Natural killer cell treated with Interleukin-12 subunit alpha and Interleukin-12 subunit beta and Interleukin-15 and Interleukin-18, amount 100 ng/mL, for 72 hours (primary cell): Measurements from ENCODE around the gene MINDY4B. TPM values are rescaled to one million over a fixed set of nuclear protein-coding genes. Genes with fewer than 3 reads are reported as not detected.
"Not testable (repeated sequence)": the region's sequence is repeated elsewhere in the genome, so short reads cannot be mapped to it uniquely, and the experiment has no call there.

Experiments used
- ATAC-seq, 2 donors: fragments of 150-1000 bp; cut with Tn5 transposase in 1 of 2; sonication (Bioruptor Pico), chemical (Tn5 transposase) in 1 of 2; 2 replicates each; pipeline ENCODE4 v1.10.0; 2021
- DNase-seq: peaks from one replicate; pipeline ENCODE4 v3.0.0; 2022; ENCODE audit warnings: low spot score
- H3K27ac Mint-ChIP-seq, 2 donors: 1 replicate in 1 of 2; 2 replicates in 1 of 2; pipeline ENCODE4 v1.8.0; 2022; ENCODE audit warnings: mixed read lengths in 2 of 2, mild to moderate bottlenecking in 1 of 2, moderate library complexity in 1 of 2
- H3K27me3 Mint-ChIP-seq, 2 donors: 1 replicate in 1 of 2; 2 replicates in 1 of 2; pipeline ENCODE4 v1.8.0; 2022; ENCODE audit warnings: mixed read lengths in 2 of 2
- H3K36me3 Mint-ChIP-seq: one replicate; pipeline ENCODE4 v1.8.0; 2022; ENCODE audit warnings: mixed read lengths
- H3K4me1 Mint-ChIP-seq, 2 donors: 1 replicate in 1 of 2; 2 replicates in 1 of 2; pipeline ENCODE4 v1.8.0; 2022; ENCODE audit warnings: low read depth in 2 of 2, mixed read lengths in 2 of 2, mild to moderate bottlenecking in 1 of 2
- H3K4me3 Mint-ChIP-seq: one replicate; pipeline ENCODE4 v1.8.0; 2022; ENCODE audit warnings: mixed read lengths
- H3K9me3 Mint-ChIP-seq: 2 replicates; pipeline ENCODE4 v1.8.0; 2022; ENCODE audit warnings: mixed read lengths
- total RNA-seq, 2 donors: library from RNA; stranded (reverse); gene quantifications; one replicate each; pipeline ENCODE4 v1.2.3, GENCODE V29; 2022

The MINDY4B gene
- total RNA-seq, 2 donors from 2014 or later, result not detected

DNA sequence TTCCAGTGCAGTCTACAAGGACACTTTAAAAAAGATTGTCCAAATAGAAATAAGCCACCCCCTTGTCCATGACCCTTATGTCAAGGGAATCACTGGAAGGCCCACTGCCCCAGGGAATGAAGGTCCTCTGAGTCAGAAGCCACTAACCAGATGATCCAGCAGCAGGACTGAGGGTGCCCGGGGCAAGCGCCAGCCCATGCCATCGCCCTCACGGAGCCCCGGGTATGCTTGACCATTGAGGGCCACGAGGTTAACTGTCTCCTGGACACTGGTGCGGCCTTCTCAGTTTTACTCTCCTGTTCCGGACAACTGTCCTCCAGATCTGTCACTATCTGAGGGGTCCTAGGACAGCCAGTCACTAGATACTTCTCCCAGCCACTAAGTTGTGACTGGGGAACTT is 47.3 kb downstream of the MINDY4B start:
- peaks cover 19 to 34% of the 10 kb centered on the region in 2 donors for H3K27me3 Mint-ChIP-seq
- not testable (repeated sequence) for H3K27ac Mint-ChIP-seq, H3K36me3 Mint-ChIP-seq, ATAC-seq, H3K9me3 Mint-ChIP-seq, H3K4me1 Mint-ChIP-seq, DNase-seq, H3K4me3 Mint-ChIP-seq

DNA sequence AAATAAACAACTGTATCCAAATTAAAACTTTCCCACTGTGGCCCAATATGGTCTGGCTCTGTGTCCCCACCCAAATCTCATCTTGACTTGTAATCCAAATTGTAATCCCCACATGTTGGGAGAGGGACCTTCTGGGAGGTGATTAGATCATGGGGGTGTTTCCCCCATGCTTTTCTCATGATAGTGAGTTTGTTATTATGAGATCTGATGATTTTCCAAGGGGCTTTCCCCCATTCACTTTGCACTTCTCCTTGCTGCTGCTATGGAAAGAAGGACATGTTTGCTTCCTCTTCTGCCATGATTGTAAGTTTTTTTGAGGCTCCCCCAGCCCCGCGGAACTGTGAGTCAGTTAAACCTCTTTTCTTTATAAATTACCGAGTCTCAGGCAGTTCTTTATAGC is 55.0 kb downstream of the MINDY4B start:
- no peaks in the 10 kb centered on the region for H3K9me3 Mint-ChIP-seq

DNA sequence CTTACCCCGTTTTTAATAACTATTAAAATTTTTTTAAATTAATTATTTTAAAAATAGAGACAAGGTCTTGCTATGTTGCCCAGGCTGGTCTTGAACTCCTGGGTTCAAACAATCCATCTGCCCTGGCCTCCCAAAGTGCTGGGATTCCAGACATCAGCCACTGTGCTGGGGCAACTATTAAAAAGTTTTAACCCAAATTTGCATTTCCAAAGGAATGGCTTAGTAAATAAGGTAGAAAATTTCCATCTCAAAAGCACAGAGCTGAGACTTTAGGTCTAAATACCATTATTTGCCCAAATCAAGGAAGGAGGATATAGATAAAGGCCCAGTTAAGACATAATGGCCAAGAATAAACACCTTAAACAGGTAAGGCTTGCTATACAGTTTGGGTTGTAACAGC is 56.4 kb downstream of the MINDY4B start:
- H3K27ac Mint-ChIP-seq, result no peak overlapping the region
- peaks cover 13 to 20% of the 10 kb centered on the region in 2 donors for H3K27me3 Mint-ChIP-seq
- no peak overlapping the region for H3K4me3 Mint-ChIP-seq
- H3K36me3 Mint-ChIP-seq, result no peaks in the 10 kb centered on the region
- no peaks in the 10 kb centered on the region for H3K4me1 Mint-ChIP-seq
- DNase-seq, result no peak
- no peak for ATAC-seq
- no peaks in the 10 kb centered on the region for H3K9me3 Mint-ChIP-seq

More for the DNA sequence above, 55.0 kb downstream of the MINDY4B start:
- H3K27ac Mint-ChIP-seq, result no peak overlapping the region
- H3K4me3 Mint-ChIP-seq, result no peak overlapping the region
- DNase-seq, result no peak
- ATAC-seq, result no peak
- H3K36me3 Mint-ChIP-seq, result no peaks in the 10 kb centered on the region
- H3K27me3 Mint-ChIP-seq, result peaks cover 12 to 27% of the 10 kb centered on the region in 2 donors
- no peaks in the 10 kb centered on the region for H3K4me1 Mint-ChIP-seq

DNA sequence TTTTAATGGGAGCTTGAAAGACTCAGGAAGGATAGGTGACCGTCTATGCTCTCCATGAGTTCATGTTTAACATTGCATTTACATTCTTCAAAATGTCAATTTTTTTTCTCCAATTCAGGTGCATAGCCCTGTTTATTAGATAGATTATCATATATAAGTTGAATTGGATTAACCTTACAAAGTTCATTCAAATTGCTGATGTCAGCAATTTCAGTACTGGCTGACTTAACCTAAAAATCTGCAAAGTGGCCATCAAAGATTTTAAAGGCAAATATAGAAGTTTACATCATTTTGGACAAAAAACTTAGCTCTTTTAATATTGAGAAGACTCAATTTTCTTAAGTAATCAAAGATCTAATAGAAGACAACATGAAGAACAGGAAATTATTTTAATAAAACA is 57.8 kb downstream of the MINDY4B start:
- Mint-ChIP-seq H3K9me3 (no peaks in the 10 kb centered on the region), H3K36me3 (no peaks in the 10 kb centered on the region), H3K27ac (no peak overlapping the region), H3K4me3 (no peak overlapping the region), H3K4me1 (no peaks in the 10 kb centered on the region), H3K27me3 (peaks cover 16 to 30% of the 10 kb centered on the region in 2 donors)
- ATAC-seq, result no peak
- no peak for DNase-seq

DNA sequence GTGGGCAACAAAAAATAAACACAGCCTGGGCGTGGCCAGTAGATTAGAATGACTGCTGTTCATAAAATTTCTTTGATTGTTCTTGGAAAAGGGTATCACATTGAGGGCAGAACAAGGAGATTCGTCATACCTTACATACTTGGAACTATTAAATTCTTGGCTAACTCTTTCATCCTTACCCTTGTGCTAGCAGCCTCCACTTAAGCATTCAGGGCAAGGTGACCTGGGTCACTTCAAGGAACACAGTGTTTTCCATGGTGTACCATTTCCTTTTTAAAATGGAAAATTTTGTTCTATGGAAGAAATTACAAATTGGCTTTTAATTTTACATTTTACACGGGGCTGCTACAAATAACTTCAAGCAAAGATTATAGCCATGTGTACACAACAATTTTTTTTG is 60.8 kb downstream of the MINDY4B start:
- Mint-ChIP-seq H3K27ac (no peak overlapping the region), H3K9me3 (no peaks in the 10 kb centered on the region), H3K4me1 (no peaks in the 10 kb centered on the region), H3K4me3 (no peak overlapping the region), H3K27me3 (peaks cover 19 to 34% of the 10 kb centered on the region in 2 donors), H3K36me3 (no peaks in the 10 kb centered on the region)
- DNase-seq, result no peak
- no peak for ATAC-seq

DNA sequence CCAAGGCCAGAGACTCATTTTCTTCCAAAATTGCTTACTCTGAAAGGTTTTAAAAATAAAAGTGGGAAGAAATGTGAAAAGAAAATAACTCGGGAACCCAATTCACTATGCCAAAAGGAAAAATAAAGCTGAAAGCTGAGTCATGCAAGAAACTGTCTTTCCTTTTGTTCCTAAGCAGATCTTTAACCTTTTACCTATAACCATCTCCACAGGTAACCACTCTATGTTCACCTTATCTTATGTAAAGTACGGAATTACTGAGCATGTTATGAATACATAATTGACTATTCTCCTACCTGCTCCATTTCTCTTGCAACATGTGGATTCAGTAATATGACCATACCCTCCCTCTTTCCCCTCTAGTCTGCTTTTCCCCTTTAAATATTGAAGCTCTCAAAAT is 62.0 kb downstream of the MINDY4B start:
- Mint-ChIP-seq H3K27me3 (peaks cover 21 to 46% of the 10 kb centered on the region in 2 donors), H3K4me3 (no peak overlapping the region), H3K9me3 (no peaks in the 10 kb centered on the region), H3K27ac (no peak overlapping the region), H3K36me3 (no peaks in the 10 kb centered on the region), H3K4me1 (no peaks in the 10 kb centered on the region)
- DNase-seq (no peak), ATAC-seq (no peak)

DNA sequence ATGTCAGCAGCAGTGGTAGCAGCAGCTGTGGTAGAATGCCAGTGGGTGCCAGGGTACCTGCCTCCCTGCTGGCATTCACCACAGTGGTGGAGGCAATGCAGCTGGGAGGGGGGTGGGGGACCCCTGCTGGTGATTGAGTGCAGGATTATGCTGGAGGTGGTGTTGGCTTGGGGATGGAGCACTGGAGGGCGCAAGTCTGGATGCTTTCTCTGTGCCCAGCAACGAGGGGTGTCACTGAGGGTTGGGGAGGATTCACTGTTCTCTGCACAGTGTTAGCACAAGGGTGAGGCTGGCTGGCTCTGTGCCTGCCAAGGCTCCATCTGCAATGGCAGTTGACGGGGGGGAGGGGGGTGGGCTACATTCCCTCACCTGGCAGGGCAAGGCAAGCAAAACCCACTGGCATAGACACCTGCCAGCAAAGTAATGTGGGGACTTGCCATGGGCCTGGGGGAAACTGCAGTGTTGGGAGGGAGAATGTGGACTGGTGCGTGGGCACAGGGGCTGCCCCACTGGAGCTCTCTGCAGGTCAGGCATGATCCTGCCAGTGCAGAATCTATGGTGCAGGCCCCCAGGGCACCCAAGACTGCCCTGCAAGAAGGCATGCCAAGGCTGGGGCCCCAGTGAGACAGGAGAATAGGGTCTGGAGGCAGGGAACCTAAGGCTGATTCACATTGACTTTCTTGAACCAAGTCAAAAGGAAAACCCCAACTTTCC is 64.3 kb downstream of the MINDY4B start:
- ATAC-seq (no peak), DNase-seq (no peak)
- Mint-ChIP-seq H3K27me3 (peaks cover 32 to 56% of the 10 kb centered on the region in 2 donors), H3K4me3 (no peak overlapping the region), H3K36me3 (no peaks in the 10 kb centered on the region), H3K4me1 (no peaks in the 10 kb centered on the region), H3K9me3 (no peaks in the 10 kb centered on the region), H3K27ac (no peak overlapping the region)

DNA sequence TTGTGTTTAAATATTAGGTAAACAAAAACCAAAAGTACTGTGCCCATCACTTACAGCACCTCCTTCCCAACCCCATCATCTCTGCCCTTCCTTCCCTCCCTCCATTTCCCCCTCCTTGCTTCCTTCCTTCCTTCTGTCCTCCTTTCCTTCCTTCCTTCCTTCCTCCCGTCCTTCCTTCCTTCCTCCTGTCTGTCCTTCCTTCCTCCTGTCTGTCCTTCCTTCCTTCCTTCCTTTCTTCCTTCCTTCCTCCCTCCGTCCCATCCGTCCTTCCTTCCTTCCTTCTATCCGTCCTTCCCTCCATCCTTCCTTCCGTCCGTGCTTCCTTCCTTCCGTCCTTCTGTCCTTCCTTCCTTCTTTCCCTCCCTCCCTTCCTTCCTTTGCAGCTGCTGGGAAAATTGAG is 74.5 kb downstream of the MINDY4B start:
- no peaks in the 10 kb centered on the region for H3K4me1 Mint-ChIP-seq
- no peaks in the 10 kb centered on the region for H3K36me3 Mint-ChIP-seq
- no peak for ATAC-seq
- no peak for DNase-seq
- H3K9me3 Mint-ChIP-seq, result no peaks in the 10 kb centered on the region
- no peak overlapping the region for H3K27ac Mint-ChIP-seq
- H3K4me3 Mint-ChIP-seq, result no peak overlapping the region
- peaks cover 12 to 24% of the 10 kb centered on the region in 2 donors for H3K27me3 Mint-ChIP-seq

DNA sequence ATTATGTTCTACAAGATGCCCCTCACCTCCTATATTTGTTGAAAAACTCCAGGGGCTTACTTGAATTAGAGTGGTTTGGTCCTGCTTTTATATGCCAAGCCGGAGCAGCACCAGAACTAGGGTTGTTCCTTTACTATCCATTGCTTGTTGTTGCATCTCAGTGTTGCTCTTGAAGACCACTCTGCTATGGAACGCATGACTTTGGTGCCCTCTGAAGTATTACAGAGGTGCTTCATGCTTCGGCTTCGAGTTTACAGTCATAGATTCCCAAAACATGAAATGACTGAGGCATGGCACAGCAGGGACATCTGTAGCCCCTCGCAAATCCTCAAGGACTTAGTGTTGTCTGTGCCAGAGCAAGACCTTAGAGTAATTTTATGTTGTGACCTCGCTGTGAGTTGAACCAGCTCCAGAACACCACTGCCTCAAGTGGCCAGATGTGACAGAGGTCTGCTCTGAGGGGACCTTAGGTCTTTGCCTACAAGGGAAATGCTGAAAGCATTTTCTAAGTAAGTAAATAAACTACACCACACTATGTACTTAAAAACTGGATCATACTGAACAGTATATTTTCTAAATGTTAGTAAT is 75.1 kb downstream of the MINDY4B start:
- Mint-ChIP-seq H3K27ac (no peak overlapping the region), H3K4me1 (no peaks in the 10 kb centered on the region), H3K4me3 (no peak overlapping the region), H3K9me3 (no peaks in the 10 kb centered on the region), H3K27me3 (peaks cover 12 to 21% of the 10 kb centered on the region in 2 donors), H3K36me3 (no peaks in the 10 kb centered on the region)
- ATAC-seq, result no peak
- no peak for DNase-seq

DNA sequence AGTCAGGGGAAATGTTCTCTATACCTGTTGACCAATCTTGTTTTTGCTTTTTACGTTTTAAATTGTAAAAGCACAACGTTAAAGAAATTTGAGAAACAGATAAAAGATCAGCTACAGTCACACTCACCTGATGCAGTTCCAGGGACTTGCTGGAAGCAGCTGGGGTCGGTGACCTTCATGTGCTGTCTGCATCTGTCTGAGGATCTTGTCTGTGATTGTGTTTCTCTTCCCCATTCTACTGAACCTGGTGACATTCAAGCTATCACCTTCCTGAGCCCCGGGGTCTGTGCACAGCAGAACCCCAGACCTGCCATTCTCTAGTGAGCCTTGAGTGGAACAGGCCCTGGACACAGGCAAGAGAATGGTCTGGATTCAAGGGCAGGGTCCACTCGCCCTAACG is 75.8 kb downstream of the MINDY4B start:
- no peaks in the 10 kb centered on the region for H3K4me1 Mint-ChIP-seq

DNA sequence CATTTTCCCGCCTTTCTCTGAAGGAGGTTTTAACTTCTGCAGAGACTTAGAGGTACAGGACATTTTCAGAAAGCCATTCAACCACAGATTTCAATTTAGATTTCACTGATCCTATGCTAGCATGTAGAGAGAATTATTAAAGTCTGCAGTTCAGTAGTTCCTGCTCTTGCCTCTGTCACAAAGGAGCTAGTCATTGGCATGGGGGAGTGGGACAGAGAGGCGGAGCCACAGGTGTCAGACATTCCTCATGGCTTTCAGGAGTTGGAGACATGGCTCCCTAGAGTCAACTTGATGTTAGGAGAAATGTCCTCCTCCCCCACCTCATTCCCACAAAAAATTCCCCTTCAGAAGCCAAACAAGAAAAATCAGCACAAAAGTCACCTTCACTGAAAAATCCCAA is 76.2 kb downstream of the MINDY4B start:
- no peak for ATAC-seq
- no peak for DNase-seq
- peaks cover 12 to 18% of the 10 kb centered on the region in 2 donors for H3K27me3 Mint-ChIP-seq
- H3K27ac Mint-ChIP-seq, result no peak overlapping the region
- no peaks in the 10 kb centered on the region for H3K4me1 Mint-ChIP-seq
- no peak overlapping the region for H3K4me3 Mint-ChIP-seq
- no peaks in the 10 kb centered on the region for H3K9me3 Mint-ChIP-seq
- no peaks in the 10 kb centered on the region for H3K36me3 Mint-ChIP-seq

More for the DNA sequence above, 75.8 kb downstream of the MINDY4B start:
- DNase-seq (no peak), ATAC-seq (no peak)
- Mint-ChIP-seq H3K4me3 (no peak overlapping the region), H3K27ac (no peak overlapping the region), H3K9me3 (no peaks in the 10 kb centered on the region), H3K36me3 (no peaks in the 10 kb centered on the region), H3K27me3 (peaks cover 12 to 21% of the 10 kb centered on the region in 2 donors)

DNA sequence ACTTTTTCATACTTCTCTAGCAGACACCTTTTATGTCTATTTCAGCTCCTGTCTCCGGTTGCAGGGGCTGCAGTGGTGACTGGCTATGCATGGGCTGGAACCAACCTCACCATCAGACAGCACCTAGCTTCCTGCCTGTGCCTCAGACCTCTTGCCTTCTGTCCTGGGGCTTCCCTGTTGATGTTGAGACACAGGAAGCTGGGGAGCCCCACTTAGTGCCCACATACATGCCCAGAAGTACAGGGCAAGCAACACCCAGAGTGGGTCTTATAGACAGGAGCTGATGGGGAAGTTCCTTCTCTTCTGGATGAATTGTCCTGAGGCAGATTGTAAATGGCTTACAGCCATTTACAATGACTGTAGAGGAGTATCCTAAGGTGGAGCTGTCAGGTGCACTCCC is 77.0 kb downstream of the MINDY4B start:
- Mint-ChIP-seq H3K27ac (no peak overlapping the region), H3K27me3 (peaks cover 12 to 18% of the 10 kb centered on the region in 2 donors), H3K36me3 (no peaks in the 10 kb centered on the region), H3K9me3 (no peaks in the 10 kb centered on the region), H3K4me1 (no peaks in the 10 kb centered on the region), H3K4me3 (no peak overlapping the region)
- ATAC-seq (peak in 1 of 2 donors; percentile 11), DNase-seq (no peak)

DNA sequence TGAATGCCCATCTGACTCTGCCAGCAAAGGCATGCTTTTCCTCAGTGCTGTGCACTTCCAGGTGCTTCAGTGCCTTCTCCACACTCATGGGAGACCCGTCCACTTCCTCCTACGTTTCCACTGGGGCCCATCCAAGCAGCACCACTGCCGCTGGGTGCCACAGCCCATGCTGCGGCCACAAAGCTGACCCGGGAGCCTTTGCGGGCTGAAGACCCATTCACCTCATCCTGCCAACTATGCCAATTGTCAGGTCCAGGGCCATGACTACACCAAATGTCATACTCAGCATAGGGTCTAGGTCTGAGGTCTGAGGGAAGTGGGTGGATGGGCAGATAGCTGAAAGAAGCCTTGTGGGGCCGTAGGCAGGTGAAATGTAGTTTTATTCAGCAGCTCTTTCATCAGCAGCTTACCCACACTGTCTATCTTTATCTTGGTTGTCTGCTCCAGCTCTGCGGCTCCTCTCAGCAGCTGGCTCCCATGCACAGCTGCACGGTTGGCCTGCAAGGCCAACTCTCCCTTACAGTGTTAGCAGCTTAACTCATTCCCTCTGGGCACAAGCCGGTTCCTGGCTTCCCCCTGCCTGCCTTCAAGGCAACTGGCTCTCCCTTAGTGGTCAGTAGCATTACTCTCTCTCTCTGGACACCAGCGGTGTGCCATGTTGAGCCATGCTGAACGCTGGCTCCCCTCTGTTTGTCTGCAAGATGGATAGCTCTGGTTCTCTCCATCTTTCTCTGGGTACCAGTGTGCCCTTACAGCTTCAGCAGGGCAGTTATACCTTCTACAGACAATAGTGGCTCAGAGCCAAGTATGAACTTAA is 78.6 kb downstream of the MINDY4B start:
- H3K4me1 Mint-ChIP-seq, result no peaks in the 10 kb centered on the region
- DNase-seq (no peak), ATAC-seq (peak; percentile 18 to 37)
- no peak overlapping the region for H3K27ac Mint-ChIP-seq
- no peak overlapping the region for H3K4me3 Mint-ChIP-seq
- no peaks in the 10 kb centered on the region for H3K9me3 Mint-ChIP-seq
- H3K36me3 Mint-ChIP-seq, result no peaks in the 10 kb centered on the region
- H3K27me3 Mint-ChIP-seq, result peaks cover 12 to 18% of the 10 kb centered on the region in 2 donors

DNA sequence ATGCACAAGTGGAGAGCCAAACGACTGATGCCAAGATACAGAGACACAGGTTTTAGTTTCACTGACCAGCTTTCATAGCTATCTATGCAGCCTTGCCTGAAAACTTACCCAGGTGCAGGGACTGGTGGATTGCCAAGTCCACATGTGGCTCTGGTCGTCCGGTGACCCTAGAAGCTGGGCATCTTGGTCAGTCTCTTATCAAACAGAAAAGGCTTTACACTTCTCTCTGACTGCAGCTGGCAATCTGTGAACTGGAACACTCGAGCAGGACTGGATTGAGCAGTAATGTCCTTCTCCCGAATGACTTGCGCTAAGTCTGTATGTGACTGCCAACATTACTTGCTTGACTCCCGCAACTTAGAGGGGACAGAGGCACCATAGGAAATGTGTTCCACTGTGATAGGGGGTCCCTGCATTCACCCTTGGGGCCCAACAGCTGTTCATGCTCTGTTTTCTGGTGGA is 79.3 kb downstream of the MINDY4B start:
- Mint-ChIP-seq H3K27me3 (peaks cover 12 to 17% of the 10 kb centered on the region in 2 donors), H3K9me3 (no peaks in the 10 kb centered on the region)
- DNase-seq, result no peak

More for the DNA sequence above, 79.3 kb downstream of the MINDY4B start:
- H3K4me3 Mint-ChIP-seq, result no peak overlapping the region
- no peak overlapping the region for H3K27ac Mint-ChIP-seq
- peak in 1 of 2 donors; percentile 12 for ATAC-seq
- H3K36me3 Mint-ChIP-seq, result no peaks in the 10 kb centered on the region
- no peaks in the 10 kb centered on the region for H3K4me1 Mint-ChIP-seq
